ENCODE data around the gene AGBL4.

DNA sequence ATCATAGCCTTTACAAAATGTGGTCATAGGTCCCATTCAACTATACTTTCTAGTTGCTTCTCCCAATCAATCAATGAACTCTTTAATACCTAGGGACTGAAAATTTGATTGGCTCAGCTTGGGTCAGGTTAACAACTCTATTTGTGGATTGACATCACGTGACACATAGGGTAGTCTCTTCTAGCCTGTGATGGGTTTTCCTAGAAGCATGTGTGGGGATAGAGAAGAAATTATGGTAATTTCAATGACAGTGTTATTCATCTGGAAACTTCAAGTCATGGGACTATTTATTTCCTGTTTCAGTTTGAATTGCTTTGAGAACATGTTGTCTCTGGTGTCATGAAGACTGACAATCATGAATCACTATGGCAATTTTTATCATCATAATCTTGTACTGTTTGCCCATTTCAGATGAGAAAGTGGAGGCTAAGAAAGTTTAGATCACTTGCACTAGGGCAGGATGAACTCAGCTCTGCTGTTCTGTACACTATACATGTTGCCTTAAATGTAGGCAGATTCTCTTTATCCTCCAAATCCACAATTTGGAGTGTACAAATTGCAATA, 717.2 kb downstream of the AGBL4 start:
- TF ChIP-seq CTCF (IDR thresholded peaks at IDR 0.05 in 2 of 3, conservative IDR thresholded peaks at IDR 0.05 in 1 of 3; ENCODE audit: borderline replicate concordance in 1 of 3, insufficient read depth in 1 of 3, low read depth in 2 of 3, low read length in 2 of 3) (no peak), EZH2 (IDR thresholded peaks at IDR 0.05) (no peak), POLR2A (IDR thresholded peaks at IDR 0.05; ENCODE audit: borderline replicate concordance, extremely low read depth, insufficient read depth, insufficient read length) (no peak), EZH2phosphoT487 (IDR thresholded peaks at IDR 0.05; ENCODE audit: borderline replicate concordance) (no peak), JUND (IDR thresholded peaks at IDR 0.05) (no peak), CBX3 (IDR thresholded peaks at IDR 0.05; ENCODE audit: low read depth) (no peak), ZNF274 (IDR thresholded peaks at IDR 0.05; ENCODE audit: low read depth, low read length) (no peak), FOSL1 (IDR thresholded peaks at IDR 0.05; ENCODE audit: low read depth) (no peak), EGR1 (IDR thresholded peaks at IDR 0.05; ENCODE audit: low read depth) (no peak), POLR2AphosphoS5 (IDR thresholded peaks at IDR 0.05; ENCODE audit: low read depth, low read length) (no peak), MAX (IDR thresholded peaks at IDR 0.05) (no peak), YY1 (IDR thresholded peaks at IDR 0.05; ENCODE audit: extremely low read depth, insufficient replicate concordance, low read depth, low read length) (no peak), SP1 (IDR thresholded peaks at IDR 0.05; ENCODE audit: low read depth) (no peak)

Measured in HCT116 (cell line).